LNCAP (cell line): ENCODE data around the gene TMEM132D.

ENCODE experiments used
- TF ChIP-seq, protein P1 (sequence below): fragments of 450-650 bp; IDR thresholded peaks from 2 replicates; pipeline ENCODE4 v1.5.1; 2017; ENCODE audit warnings: mild to moderate bottlenecking

TMEM132D gene

DNA sequence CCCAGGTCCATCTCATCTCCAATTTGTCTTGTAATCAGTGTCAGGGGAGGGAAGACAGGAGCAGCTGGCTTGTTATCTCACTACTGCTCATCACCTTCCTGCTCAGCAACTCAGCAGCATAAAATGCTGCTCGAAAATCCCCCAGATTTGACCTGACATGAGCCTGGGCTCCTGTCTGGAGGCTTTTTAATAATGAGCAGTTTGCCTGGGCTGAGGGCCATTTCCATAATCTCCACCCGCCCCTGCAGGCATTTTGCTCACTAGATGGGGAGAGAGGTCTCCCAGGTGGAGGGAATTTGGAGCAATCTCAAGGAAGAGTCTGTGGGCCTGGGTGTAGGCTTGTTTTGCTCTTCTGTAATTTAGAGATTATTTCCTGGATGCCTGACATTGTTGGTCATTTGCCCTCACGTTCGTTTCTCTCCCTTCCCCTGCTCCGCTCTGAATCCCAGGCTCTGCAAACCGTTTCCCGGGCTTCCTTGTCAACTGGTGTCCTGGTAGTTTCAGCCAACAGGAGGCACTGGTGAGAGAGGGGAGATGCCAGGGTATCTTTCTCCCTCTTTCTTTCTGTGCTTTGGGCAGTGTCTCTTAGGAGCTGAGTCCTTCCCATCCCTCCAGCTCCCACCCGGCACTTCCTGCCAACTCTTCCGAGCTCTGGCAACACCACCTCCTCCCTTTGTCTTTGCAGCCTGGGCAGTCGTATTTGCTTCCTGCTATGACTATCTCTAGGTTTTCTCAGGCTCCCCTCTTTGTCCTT, 751.3 kb downstream of the TMEM132D start:
- TF ChIP-seq, protein P1, sequence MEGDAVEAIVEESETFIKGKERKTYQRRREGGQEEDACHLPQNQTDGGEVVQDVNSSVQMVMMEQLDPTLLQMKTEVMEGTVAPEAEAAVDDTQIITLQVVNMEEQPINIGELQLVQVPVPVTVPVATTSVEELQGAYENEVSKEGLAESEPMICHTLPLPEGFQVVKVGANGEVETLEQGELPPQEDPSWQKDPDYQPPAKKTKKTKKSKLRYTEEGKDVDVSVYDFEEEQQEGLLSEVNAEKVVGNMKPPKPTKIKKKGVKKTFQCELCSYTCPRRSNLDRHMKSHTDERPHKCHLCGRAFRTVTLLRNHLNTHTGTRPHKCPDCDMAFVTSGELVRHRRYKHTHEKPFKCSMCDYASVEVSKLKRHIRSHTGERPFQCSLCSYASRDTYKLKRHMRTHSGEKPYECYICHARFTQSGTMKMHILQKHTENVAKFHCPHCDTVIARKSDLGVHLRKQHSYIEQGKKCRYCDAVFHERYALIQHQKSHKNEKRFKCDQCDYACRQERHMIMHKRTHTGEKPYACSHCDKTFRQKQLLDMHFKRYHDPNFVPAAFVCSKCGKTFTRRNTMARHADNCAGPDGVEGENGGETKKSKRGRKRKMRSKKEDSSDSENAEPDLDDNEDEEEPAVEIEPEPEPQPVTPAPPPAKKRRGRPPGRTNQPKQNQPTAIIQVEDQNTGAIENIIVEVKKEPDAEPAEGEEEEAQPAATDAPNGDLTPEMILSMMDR: no peak

DNA sequence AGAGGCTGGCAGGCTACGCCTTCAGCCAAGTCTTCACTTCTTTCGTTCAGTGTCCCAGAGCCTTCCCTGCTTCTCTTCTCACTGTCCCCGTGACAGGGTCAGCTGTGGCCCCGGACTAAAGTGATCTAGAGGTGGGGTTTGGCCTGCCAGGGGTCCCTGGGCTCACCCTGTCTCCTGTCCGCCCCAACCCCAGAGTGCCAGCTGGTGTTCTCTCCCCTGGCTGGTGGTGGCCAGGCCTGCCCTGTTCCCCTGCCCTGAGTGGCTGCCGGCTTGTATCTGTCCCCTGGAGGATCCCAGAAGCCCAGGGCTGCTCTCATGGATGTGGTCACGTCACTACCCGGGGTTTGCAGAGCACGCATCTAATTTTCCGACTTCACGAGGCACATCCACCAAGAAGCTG, 753.1 kb downstream of the TMEM132D start:
- TF ChIP-seq, protein P1: no peak

DNA sequence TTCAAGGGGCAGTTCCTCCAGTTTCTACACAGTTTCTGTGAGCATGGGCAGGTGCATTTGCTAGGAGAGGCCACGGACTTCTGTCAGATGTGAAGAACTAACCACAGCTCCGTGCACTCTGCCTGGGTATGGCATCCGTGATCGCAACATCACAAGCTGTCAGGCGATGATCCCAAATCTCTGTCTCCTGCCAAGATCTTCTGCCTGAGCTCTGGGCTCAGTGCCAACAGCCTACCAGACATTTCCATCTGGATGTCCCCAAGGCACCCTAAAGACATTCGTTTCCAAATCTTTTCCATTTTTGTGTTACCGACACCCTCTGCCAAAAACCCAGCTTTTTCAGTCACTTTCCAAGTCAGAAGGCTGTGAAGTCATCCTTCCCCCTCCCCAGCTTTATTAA, 758.4 kb downstream of the TMEM132D start:
- TF ChIP-seq, protein P1: no peak

DNA sequence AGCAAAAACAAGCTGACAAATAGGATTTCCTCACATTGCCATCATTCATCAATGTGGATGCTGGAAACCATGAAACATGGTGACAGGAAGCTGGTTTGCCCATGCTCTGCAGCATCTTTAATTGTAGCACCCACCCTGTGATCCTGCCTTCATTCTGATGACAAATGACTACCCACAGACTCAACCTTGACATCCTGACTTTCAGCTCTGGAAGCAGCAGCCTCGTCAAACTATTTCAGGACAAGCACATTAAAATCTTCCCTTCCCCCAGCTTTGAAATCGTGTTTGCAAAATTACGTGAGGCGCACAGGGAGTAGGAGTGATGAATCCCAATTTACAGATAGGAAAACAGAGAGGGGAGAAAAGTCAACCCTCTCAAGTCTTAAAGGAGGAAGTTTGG, 765.0 kb downstream of the TMEM132D start:
- TF ChIP-seq, protein P1: no peak

DNA sequence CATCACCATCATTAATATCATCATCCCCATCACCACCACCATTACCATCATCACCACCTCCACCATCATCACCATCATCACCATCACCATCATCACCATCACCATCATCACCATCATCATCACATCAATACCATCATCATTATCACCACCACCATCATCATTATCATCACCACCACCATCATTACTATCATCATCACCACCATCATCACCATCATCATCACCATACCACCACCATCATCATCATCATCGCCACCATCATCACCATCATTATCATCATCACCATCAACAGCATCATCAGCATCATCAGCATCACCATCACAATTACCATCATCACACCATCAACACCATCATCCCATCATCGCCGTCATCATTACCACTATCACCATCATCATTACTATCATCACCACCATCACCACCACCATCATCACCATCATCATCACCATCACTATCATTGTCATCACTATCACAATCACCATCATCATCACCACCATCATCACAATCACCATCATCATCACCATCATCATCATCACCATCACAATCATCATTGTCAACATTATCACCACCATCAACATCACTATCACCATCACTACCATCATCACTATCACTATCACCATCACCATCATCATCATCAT, 767.0 kb downstream of the TMEM132D start:
- TF ChIP-seq, protein P1: no peak

DNA sequence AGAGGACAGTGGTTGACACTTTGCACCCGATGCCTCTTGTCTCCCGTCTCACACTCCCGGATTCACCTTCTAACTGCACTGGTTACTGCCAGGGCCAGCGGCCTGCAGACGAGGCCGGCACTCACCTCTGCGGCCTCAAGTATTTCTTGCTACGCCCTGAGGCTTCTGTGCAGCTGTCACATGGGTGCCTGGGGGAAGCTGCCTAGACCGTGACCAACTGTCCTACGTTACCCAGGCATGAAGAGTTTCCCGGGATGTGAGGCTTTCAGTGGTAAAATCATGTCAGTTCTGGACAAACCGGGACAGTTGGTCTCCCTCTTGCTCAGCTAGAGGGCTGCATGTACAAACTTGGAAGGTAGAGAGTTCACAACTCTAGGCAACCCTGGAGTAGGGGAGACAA, 776.1 kb downstream of the TMEM132D start:
- TF ChIP-seq, protein P1: no peak

DNA sequence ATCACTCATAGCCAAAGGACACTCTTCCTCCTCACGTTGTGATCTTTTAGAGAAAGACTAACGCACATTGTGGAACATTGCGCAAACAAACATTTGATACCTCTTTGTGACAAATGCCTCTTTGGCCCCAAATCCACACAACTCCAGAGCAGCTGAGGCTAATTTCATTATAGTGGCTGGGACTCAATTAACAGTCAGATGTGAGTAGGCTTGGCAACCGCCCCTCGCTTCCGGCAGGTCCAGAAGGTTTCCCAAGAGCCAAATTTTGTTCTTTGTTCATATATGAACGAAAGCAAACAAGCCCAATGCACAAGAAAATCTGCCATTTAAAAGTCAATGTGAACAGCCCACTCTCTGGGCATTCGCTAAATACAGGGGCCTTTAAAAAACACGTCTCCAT, 776.6 kb downstream of the TMEM132D start:
- TF ChIP-seq, protein P1: no peak
